ENCODE results near the gene EYS. TPM values are rescaled to one million over a fixed set of nuclear protein-coding genes. Genes with fewer than 3 reads are reported as not detected.

EYS gene
- total and polyA plus RNA-seq, 8 donors = 0.24 to 0.85 (median 0.55) TPM

- no peak overlapping the region for H3K4me3 ChIP-seq
- intact Hi-C loops (cut with DNase I) = no loop called here
- no peaks in the 10 kb centered on the region for H3K27me3 ChIP-seq
- TF ChIP-seq CTCF (IDR thresholded peaks at IDR 0.05) = no peak
- H3K9me3 ChIP-seq = no peaks in the 10 kb centered on the region
- no peaks in the 10 kb centered on the region for H3K4me1 ChIP-seq
- ATAC-seq = no peak
- H3K36me3 ChIP-seq = no peaks in the 10 kb centered on the region
- H3K27ac ChIP-seq = no peak overlapping the region
- peak in 1 of 4 donors; percentile 57 for DNase-seq
Observed at GRCh38 chr6:64681416-64682160, 1025.4 kb downstream of the EYS start.

- ATAC-seq = no peak
- intact Hi-C loops (cut with DNase I) = no loop called here
- H3K27ac ChIP-seq = no peak overlapping the region
- H3K4me1 ChIP-seq = no peaks in the 10 kb centered on the region
- H3K27me3 ChIP-seq = no peaks in the 10 kb centered on the region
- no peak for DNase-seq
- no peak for TF ChIP-seq CTCF (IDR thresholded peaks at IDR 0.05)
- H3K4me3 ChIP-seq = no peak overlapping the region
- H3K36me3 ChIP-seq = no peaks in the 10 kb centered on the region
- no peaks in the 10 kb centered on the region for H3K9me3 ChIP-seq
Observed at GRCh38 chr6:64680446-64680845, 1026.6 kb downstream of the EYS start.

- intact Hi-C loops (cut with DNase I) = no loop called here
- no peak overlapping the region for H3K4me3 ChIP-seq
- H3K4me1 ChIP-seq = no peaks in the 10 kb centered on the region
- H3K27me3 ChIP-seq = no peaks in the 10 kb centered on the region
- H3K9me3 ChIP-seq = no peaks in the 10 kb centered on the region
- ATAC-seq (no peak), DNase-seq (no peak)
- TF ChIP-seq CTCF (IDR thresholded peaks at IDR 0.05) = no peak
- no peak overlapping the region for H3K27ac ChIP-seq
- no peaks in the 10 kb centered on the region for H3K36me3 ChIP-seq
Observed at GRCh38 chr6:64679416-64679815, 1027.6 kb downstream of the EYS start.

- no peak overlapping the region for H3K4me3 ChIP-seq
- H3K9me3 ChIP-seq = no peaks in the 10 kb centered on the region
- no peak for TF ChIP-seq CTCF (IDR thresholded peaks at IDR 0.05)
- H3K4me1 ChIP-seq = no peaks in the 10 kb centered on the region
- no peak overlapping the region for H3K27ac ChIP-seq
- no peak for DNase-seq
- ATAC-seq = no peak
- no peaks in the 10 kb centered on the region for H3K27me3 ChIP-seq
- H3K36me3 ChIP-seq = no peaks in the 10 kb centered on the region
- intact Hi-C loops (cut with DNase I) = no loop called here
Observed at GRCh38 chr6:64672651-64673050, 1034.4 kb downstream of the EYS start.

GRCh38 chr6:64672131-64672530 is 1034.9 kb downstream of the EYS start:
- Histone ChIP-seq H3K36me3 (no peaks in the 10 kb centered on the region), H3K27me3 (no peaks in the 10 kb centered on the region), H3K4me3 (no peak overlapping the region), H3K27ac (no peak overlapping the region), H3K4me1 (no peaks in the 10 kb centered on the region), H3K9me3 (no peaks in the 10 kb centered on the region)
- TF ChIP-seq CTCF (IDR thresholded peaks at IDR 0.05) = no peak
- ATAC-seq (peak; percentile 24), DNase-seq (peak in 2 of 4 donors; percentile 0 to 7)
- intact Hi-C loops (cut with DNase I) = no loop called here

Data from left lung (tissue), 10 donors.